K562 (cell line): ENCODE results near the gene EYA2. TPM values are rescaled to one million over a fixed set of nuclear protein-coding genes. Genes with fewer than 3 reads are reported as not detected.

Source experiments
- ATAC-seq: fragments of 200-7000 bp; cut with Tn5 transposase; 3 replicates; pipeline ENCODE4 v1.9.1; 2020; ENCODE audit warnings: moderate library complexity
- BruUV-seq: library from RNA; stranded (reverse); fragments of 400-500 nt; replicated peaks from 2 replicates; lab custom pipeline; 2021; lab: Mats Ljungman, UMichigan
- CTCF ChIA-PET: fragments of 300-600 bp; formaldehyde crosslinking; extraction: SDS; loops from one replicate; lab custom pipeline; 2021; ENCODE audit warnings: low intra/inter-chr PET ratio; lab: Yijun Ruan, JAX
- POLR2A ChIA-PET: fragments of 300-600, 350-650 bp; sonication (Branson Sonifier 250); formaldehyde crosslinking; extraction: SDS; loops from one replicate; lab custom pipeline; 2021; ENCODE audit warnings: antibody characterized with exemption, inconsistent platforms; lab: Yijun Ruan, JAX
- DNase-seq, 4 experiments: peaks; one replicate each; pipeline versions ENCODE4 v3.0.0 to v3.0.0-alpha.2; 2011 to 2018; ENCODE audit warnings: low spot score in 3 of 4, mixed read lengths in 3 of 4; ENCODE audit errors: extremely low read depth in 1 of 4
- FAIRE-seq: peaks from 2 replicates; lab custom pipeline; 2011; peaks lifted over from hg19 to GRCh38; lab: Jason Lieb, UNC
- H2AFZ ChIP-seq: 2 replicates; pipeline ENCODE4 v1.6.0; 2011; ENCODE audit warnings: low read depth, low read length, control low read depth, inconsistent platforms
- H3K27ac ChIP-seq: fragments of 200-600 bp; 3 replicates; pipeline ENCODE4 v1.8.0; 2011; ENCODE audit warnings: low read depth, mild to moderate bottlenecking, control low read depth, inconsistent platforms, low read length, moderate library complexity, mixed read lengths; ENCODE audit errors: extremely low read depth
- H3K27me3 ChIP-seq, 2 experiments: fragments of 300-600 bp in 1 of 2; 2 replicates in 1 of 2; 3 replicates in 1 of 2; pipeline versions ENCODE4 v1.6.0 to v1.8.0; 2011; ENCODE audit warnings: inconsistent platforms in 2 of 2, low read length in 2 of 2, mild to moderate bottlenecking in 1 of 2, mixed read lengths in 1 of 2, moderate library complexity in 1 of 2; ENCODE audit not compliant: control insufficient read depth in 2 of 2, insufficient read depth in 2 of 2
- H3K36me3 ChIP-seq: fragments of 300-600 bp; 3 replicates; pipeline ENCODE4 v1.8.0; 2011; ENCODE audit warnings: mild to moderate bottlenecking, low read length, inconsistent platforms; ENCODE audit not compliant: control insufficient read depth, insufficient read depth
- H3K4me1 ChIP-seq, 2 experiments: fragments of 200-600 bp in 1 of 2; replicated peaks in 1 of 2; 2 replicates in 1 of 2; 3 replicates in 1 of 2; pipeline versions ENCODE4 v1.5.1 to v1.8.0; 2011; ENCODE audit warnings: inconsistent platforms in 2 of 2, low read length in 2 of 2, mild to moderate bottlenecking in 1 of 2, mixed read lengths in 1 of 2, moderate library complexity in 1 of 2; ENCODE audit not compliant: control insufficient read depth in 2 of 2, insufficient read depth in 2 of 2
- H3K4me2 ChIP-seq: 2 replicates; pipeline ENCODE4 v1.6.1; 2011; ENCODE audit warnings: low read length, control low read depth, inconsistent platforms, mixed read lengths; ENCODE audit not compliant: insufficient read depth
- H3K4me3 ChIP-seq: fragments of 200-600 bp; sonication (generic), shearing (Covaris generic); 2 replicates; pipeline ENCODE4 v1.5.1; 2016; ENCODE audit warnings: control low read depth, inconsistent platforms
- H3K79me2 ChIP-seq: fragments of 200-600 bp; 3 replicates; pipeline ENCODE4 v1.8.0; 2011; ENCODE audit warnings: low read length, inconsistent platforms; ENCODE audit not compliant: control insufficient read depth, insufficient read depth
- H3K9ac ChIP-seq, 2 experiments: 2 replicates each; pipeline versions ENCODE4 v1.6.0 to v1.6.1; 2011; ENCODE audit warnings: low read depth in 2 of 2, low read length in 2 of 2, control low read depth in 1 of 2, inconsistent platforms in 1 of 2, mild to moderate bottlenecking in 1 of 2, mixed read lengths in 1 of 2; ENCODE audit not compliant: insufficient read depth in 1 of 2
- H3K9me1 ChIP-seq: one replicate; pipeline ENCODE4 v1.6.0; 2011; ENCODE audit warnings: inconsistent platforms, mild to moderate bottlenecking, low read length, moderate library complexity; ENCODE audit not compliant: control insufficient read depth, insufficient read depth
- H3K9me3 ChIP-seq: replicated peaks from 2 replicates; pipeline ENCODE4 v1.5.1; 2011; ENCODE audit warnings: low read depth, low read length, inconsistent platforms; ENCODE audit not compliant: control insufficient read depth, insufficient read depth
- H4K20me1 ChIP-seq: replicated peaks from 2 replicates; pipeline ENCODE4 v1.6.1; 2011; ENCODE audit warnings: low read length, inconsistent platforms, mixed read lengths; ENCODE audit not compliant: control insufficient read depth, insufficient read depth
- PATZ1 ChIP-seq: fragments of 250-450 bp; sonication (Bioruptor Pico); IDR thresholded peaks from 2 replicates; pipeline ENCODE4 v1.5.0; 2020; ENCODE audit warnings: mild to moderate bottlenecking, borderline replicate concordance
- POLR2B ChIP-seq: fragments of 450-650 bp; IDR thresholded peaks from 2 replicates; pipeline ENCODE4 v1.6.1; 2018; ENCODE audit warnings: low read depth; ENCODE audit not compliant: partially characterized antibody
- RBM17 ChIP-seq: fragments of 200-400 bp; formaldehyde crosslinking; IDR thresholded peaks from 2 replicates; pipeline ENCODE4 v1.6.1; 2017; ENCODE audit warnings: low read depth, mild to moderate bottlenecking, low read length, borderline replicate concordance
- RBM25 ChIP-seq: fragments of 200-400 bp; formaldehyde crosslinking; IDR thresholded peaks from 2 replicates; pipeline ENCODE4 v1.6.1; 2018; ENCODE audit warnings: low read length, low read depth, moderate library complexity; ENCODE audit not compliant: severe bottlenecking
- SREBF1 ChIP-seq: fragments of 150-350 bp; IDR thresholded peaks from 2 replicates; pipeline ENCODE4 v1.6.1; 2014; ENCODE audit warnings: antibody characterized with exemption, low read depth, low read length, borderline replicate concordance
- ZNF347 ChIP-seq: fragments of 450-650 bp; formaldehyde crosslinking; IDR thresholded peaks from 2 replicates; pipeline ENCODE4 v1.4.0; 2020; ENCODE audit warnings: low read depth, mild to moderate bottlenecking, moderate library complexity
- ZNF766 ChIP-seq: fragments of 200-800 bp; sonication (Bioruptor generic); conservative IDR thresholded peaks from 2 replicates; pipeline ENCODE4 v1.6.1; 2016; ENCODE audit warnings: missing genetic modification characterization, missing compliant biosample characterization
- WGBS: fragments of 100-300 bp; shearing (Covaris generic); methylation state at CpG from one replicate; pipeline ENCODE4 v1.1.6; 2016; ENCODE audit warnings: low coverage, mixed read lengths; ENCODE audit not compliant: insufficient coverage; ENCODE audit errors: missing lambda C conversion rate; 5-methylcytosine and 5-hydroxymethylcytosine counted together
- in situ Hi-C: fragments of 300-500 bp; cut with MboI; formaldehyde crosslinking; loops from 4 replicates; pipeline ENCODE4 v1.15.0; 2018; ENCODE audit warnings: inconsistent platforms, mixed read lengths
- intact Hi-C: fragments of 100-400 bp; cut with micrococcal nuclease; formaldehyde crosslinking; loops from 2 replicates; pipeline ENCODE4 v1.14.2; 2022
- polyA plus RNA-seq, 8 experiments: library from polyadenylated mRNA; depleted of rRNA in 4 of 8; stranded (reverse) in 5 of 8; unstranded in 3 of 8; fragments of >200 nt; fragmentation: Nextera tagmentation in 2 of 8; fragmentation: Illumina TruSeq in 1 of 8; extraction: Ambion mirVana in 2 of 8; extraction: Trizol in 1 of 8; gene quantifications; 2 replicates each; pipeline versions ENCODE4 v1.2.1 to v1.2.3, GENCODE V29; 2011 to 2014; ENCODE audit warnings: inconsistent platforms in 1 of 8, missing spikeins in 1 of 8
- total RNA-seq, 7 experiments: library from RNA; depleted of rRNA in 6 of 7; stranded (reverse); fragments of >200 nt in 6 of 7; fragmentation: Illumina TruSeq in 2 of 7; extraction: Trizol in 2 of 7; gene quantifications; 2 replicates each; pipeline versions ENCODE4 v1.2.1 to v1.2.3, GENCODE V29; 2011 to 2021; ENCODE audit warnings: low replicate concordance in 1 of 7

The EYA2 gene
- total and polyA plus RNA-seq, 9 of the 15 experiments (the other 6 are each of a cell fraction or from before 2014, with no cell fraction given): 0.03 TPM; not detected in 8

GRCh38 chr20:46916258-46916603 lies 21.6 kb downstream of the EYA2 start:
- no TSS peak for BruUV-seq

GRCh38 chr20:46917155-46917554 lies 22.5 kb downstream of the EYA2 start:
- Histone ChIP-seq H3K4me3 (no peak overlapping the region), H3K9me3 (no peaks in the 10 kb centered on the region), H3K9me1 (no peaks in the 10 kb centered on the region), H3K4me2 (no peak overlapping the region), H2AFZ (no peak overlapping the region), H4K20me1 (no peaks in the 10 kb centered on the region), H3K79me2 (no peaks in the 10 kb centered on the region), H3K4me1 (no peaks in the 10 kb centered on the region), H3K27me3 (peaks cover 10 to 37% of the 10 kb centered on the region in 2 experiments; a peak in 4 of 5 replicates), H3K9ac (no peak overlapping the region), H3K36me3 (no peaks in the 10 kb centered on the region), H3K27ac (no peak overlapping the region)
- in situ Hi-C loops (no loop called here), intact Hi-C loops (no loop called here)
- 3% methylated on average over 7 of the region's 7 CpGs for WGBS
- TF ChIP-seq POLR2B (no peak), SREBF1 (no peak), PATZ1 (CRISPR knock-in tag) (no peak), ZNF766 (CRISPR knock-in tag) (no peak), ZNF347 (CRISPR knock-in tag) (no peak), RBM25 (peak; percentile 68)
- ChIA-PET POLR2A (no interaction called here), CTCF (no interaction called here)
- DNase-seq: no peak
- BruUV-seq: no TSS peak
- no peak for ATAC-seq
- no peak for FAIRE-seq

More at GRCh38 chr20:46916258-46916603, 21.6 kb downstream of the EYA2 start:
- H3K9ac ChIP-seq: no peak overlapping the region
- CTCF ChIA-PET: no interaction called here
- intact Hi-C loops: no loop called here
- no peak for TF ChIP-seq RBM17
- TF ChIP-seq, all 486 proteins: peak for 0
- DNase-seq (no peak), ATAC-seq (no peak), FAIRE-seq (no peak)
- Histone ChIP-seq H2AFZ (no peak overlapping the region), H3K4me3 (no peak overlapping the region), H4K20me1 (no peaks in the 10 kb centered on the region), H3K27me3 (peaks cover 12 to 37% of the 10 kb centered on the region in 2 experiments; a peak in 4 of 5 replicates), H3K36me3 (no peaks in the 10 kb centered on the region), H3K9me1 (no peaks in the 10 kb centered on the region), H3K79me2 (no peaks in the 10 kb centered on the region), H3K9me3 (no peaks in the 10 kb centered on the region), H3K4me1 (no peaks in the 10 kb centered on the region), H3K4me2 (no peak overlapping the region), H3K27ac (no peak overlapping the region)
- 0% methylated on average over 1 of the region's 1 CpG for WGBS
- POLR2A ChIA-PET: interaction anchor here (1.1 kb wide), 1 partner anchor 14 kb away, joined by 4 read pairs; no protein-coding TSS in a partner anchor
- in situ Hi-C loops: no loop called here
